Putamen (tissue), 1 donor: ENCODE data around the gene POLA2.

Experiments
- DNase-seq: peaks from one replicate; pipeline ENCODE4 v3.0.0-alpha.2; 2016; ENCODE audit warnings: low spot score

The POLA2 gene

DNA sequence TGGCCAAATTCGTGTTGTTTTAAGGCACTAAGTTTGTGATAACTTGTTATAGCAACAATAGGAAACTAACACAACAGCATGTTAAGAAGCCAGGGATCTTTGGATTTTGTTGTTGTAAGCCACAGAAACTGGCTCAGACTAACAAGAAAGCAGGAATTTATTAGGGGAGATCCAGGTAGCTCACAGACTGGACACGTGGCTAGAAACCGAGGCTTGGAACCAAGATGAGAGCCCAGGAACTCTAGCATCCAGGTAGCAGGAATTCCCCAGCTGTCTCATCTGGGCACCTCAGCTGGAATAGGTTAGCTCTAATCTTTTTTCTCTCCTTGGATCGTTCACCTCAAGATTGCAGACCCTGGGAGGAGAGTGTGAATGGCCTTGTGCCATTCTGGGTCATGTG lies 24.9 kb downstream of the POLA2 start:
- DNase-seq, result no peak

DNA sequence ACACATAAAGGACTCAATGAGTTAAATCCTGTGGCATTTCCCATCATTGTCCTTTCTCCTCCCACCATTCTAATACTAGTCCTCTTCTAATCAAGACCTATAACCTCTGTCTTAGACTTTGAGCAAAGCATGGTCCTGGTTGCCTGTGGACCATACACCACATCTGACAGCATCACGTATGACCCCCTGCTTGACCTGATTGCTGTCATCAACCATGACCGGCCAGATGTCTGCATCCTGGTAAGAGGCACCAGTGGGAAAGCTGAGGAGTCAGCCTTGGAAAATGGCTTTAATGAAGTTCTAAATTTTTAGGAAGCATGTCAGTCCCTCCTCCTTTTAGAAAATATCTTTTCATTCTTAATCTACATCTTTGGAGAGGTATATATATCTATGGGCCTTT lies 25.8 kb downstream of the POLA2 start:
- no peak for DNase-seq

DNA sequence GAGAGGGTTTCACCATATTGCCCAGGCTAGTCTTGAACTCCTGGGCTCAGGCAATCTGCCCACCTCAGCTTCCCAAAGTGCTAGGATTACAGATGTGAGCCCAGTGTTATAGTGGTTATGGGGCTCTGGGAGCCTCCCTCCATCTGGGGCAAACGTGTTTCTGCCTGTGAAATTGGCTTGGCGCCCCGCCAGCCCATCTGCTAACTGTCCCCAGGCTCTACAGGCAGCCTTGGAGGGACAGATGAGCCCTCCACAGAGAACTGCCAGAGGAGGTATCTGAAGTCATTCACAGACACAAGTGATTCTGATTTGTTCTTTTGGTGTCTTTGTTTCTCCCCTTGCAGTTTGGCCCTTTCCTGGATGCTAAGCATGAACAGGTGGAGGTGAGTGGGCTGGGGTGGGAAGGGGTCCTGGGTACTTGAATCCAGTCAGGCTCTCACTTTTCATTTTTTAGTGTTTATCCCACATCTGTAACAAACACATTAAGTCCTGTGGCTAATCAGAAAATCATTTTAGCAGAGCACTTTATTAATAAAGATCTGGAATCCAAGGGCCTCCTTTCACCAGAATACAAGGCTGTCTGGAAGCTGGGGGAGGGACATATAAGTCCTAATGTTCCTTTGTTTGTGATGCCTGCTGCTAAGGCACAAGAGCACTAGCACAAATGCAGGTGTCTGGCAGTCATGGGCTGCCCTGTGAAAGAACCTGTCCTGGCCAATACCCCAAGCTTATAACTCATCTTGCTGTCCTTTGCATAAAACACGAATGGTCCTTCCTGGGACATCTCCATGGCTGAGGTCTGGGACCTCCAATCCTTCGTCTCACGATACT lies 27.2 kb downstream of the POLA2 start:
- DNase-seq, result peak; percentile 47

DNA sequence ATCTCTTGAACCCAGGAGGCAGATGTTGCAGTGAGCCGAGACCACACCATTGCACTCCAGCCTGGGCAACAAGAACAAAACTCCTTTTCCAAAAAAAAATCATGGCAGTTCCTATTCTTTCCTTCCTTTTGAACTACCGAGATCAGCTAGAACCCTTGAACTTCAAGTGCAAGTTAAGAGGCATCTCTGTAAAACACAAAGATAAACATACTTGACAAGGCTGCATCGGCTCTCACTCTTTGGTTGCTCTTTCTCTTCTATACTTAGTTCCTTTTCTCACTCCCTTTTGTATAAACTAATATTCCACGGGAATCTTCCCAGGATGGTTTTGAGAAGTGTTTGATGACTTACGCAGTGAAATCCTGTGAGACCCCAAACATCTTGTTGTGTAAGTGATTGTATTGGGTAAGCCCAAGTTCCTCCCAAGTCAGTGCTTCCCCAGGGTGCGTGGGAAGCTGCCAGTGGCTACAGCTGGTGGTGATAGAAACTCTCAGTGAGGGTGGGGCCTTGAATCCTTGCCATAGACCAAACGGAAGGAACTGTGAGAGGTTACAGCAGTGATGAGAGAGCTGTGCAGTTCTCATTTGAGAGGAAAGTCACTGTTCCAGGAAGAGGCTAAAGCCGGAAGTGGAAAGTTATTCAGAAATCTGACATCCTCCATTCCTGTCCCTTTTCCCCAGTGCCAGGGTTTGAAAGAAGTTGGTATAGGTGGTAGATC lies 28.8 kb downstream of the POLA2 start:
- peak; percentile 90 for DNase-seq

DNA sequence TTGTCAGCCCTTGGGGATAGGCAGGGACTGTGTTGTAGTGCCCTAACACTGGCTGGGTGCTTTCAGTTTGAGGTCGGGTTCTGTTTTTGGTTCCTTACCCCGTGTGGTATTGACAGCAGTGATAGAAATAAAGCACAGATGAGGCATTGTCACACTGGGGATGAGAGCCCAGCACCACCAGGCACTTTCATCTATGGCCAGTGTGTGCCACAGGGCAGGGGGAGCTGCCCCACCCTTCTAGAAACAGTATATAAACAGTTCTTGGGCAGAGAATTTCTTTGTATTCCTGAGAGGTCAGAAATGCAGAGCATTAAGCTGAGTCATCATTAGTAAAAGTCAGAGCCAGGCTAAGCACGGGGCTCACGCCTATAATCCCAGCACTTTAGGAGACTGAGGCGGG lies 29.9 kb downstream of the POLA2 start:
- peak; percentile 92 for DNase-seq

DNA sequence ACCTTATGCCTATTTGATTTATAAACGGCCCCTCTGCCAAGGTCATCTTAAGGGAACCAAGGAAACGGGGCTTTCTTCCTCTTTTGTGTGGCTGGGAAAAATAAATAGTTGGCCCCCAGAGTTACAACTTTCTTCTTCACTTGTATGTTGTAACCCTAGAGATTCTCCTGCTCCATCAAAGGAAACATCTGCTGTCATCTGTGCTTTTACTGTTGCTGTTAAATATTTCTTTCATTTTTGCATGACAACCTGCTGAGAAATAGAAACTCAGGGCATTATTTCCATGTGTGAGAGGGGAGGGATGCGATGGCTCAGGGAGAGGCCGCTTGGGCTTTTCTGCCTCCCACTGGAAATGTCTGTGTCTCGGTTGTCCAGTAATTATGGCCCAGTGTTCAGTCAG lies 31.1 kb downstream of the POLA2 start:
- DNase-seq, result no peak

DNA sequence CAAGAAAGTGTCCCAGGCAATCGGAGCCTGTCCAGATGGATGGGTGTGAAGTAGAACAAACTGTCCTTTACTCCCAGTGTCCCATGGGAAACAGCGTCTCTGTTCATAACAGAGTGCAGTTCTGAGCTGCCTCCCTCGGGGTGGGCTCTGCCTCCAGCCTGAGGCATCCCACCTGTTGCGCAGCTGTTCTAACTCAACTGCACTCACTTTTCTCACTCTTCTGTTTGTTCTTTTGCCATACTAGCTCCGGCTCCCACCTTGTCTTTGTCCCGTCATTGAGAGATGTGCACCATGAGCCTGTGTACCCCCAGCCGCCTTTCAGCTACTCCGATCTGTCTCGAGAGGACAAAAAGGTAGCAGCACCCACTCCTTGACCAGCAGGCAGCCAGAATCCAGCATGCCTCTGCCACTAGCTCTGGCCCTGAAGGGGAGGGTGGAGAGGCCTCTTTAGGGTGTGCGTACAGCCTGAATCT lies 32.2 kb downstream of the POLA2 start:
- no peak for DNase-seq

DNA sequence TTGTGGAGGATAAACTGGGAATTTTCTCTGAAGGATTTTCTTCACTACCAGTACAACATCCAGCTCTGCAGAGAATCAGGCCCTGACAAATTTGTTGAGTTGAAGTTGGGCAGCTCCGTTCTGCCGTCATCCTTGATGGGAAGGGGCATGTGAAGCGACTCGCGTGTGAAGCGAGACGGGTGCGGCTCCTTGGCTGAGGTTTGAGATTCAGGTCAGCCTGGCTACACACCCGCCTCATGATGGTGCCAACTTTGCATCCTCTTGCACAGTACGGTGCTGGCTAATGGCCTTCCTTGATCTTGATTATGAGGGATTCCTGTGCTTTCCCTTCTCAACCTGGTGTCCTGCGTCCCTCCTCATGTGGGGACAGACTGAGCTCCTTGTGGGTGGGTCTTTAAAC lies 33.2 kb downstream of the POLA2 start:
- DNase-seq, result no peak

DNA sequence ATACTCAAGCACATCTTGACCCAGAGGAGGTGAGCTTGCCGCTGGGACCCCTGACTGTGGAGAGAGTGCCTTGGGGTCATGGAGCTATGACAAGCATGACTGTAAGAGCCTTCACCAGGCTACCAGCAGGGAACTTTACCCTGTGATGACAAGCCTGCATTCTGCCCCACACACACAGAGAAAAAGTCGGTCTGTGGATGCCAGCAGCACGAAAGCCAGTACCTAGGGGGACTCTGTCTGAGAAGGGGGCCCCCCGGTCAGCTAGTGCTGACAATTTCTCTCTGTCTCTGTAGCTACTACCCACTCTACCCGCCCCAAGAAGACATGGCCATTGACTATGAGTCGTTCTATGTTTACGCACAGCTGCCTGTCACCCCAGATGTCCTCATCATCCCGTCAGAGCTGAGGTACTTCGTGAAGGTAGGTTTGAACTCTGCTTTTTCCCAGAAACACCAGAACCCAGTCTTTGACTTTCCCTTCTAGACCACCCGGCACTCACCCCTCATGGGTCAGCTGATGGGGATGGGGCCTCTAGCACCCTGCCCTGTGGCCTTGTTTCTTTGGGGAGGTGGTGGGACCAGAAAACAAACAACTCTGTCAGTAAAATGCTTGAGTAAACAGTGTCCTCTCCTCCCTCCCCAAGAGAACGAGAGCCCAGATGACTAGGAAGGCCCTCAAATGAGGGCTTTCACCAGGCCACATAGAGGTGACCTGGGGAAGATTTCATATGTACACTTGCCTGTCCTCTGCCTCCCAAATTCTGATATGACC lies 34.0 kb downstream of the POLA2 start:
- no peak for DNase-seq

DNA sequence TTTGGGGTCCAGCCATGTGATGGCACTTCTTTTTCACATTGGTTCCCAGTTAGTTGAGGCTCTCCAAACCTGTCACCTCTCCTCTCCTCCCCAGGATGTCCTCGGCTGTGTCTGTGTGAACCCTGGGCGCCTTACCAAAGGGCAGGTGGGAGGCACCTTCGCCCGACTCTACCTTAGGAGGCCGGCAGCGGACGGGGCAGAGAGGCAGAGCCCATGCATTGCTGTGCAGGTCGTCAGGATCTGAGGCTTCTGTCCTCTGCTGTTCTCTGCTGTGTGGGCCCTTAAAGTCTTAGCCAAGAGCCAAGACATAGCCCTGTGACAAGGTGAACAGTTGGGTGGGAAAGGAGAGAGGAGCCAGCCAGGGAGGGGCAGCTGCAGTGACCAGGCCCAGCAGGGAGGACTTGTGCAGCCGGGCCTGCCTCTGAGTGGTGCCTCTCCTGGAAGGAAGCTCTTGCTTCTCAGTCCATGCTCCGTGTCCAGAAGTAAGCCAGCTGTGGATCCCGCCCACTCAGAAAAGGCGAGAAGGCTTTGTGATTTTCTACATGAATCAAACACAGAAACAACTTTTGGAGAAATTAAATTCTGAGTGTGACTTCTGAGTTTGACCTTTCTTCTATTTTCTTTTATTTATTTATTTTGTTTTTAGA lies 35.4 kb downstream of the POLA2 start:
- DNase-seq, result no peak

DNA sequence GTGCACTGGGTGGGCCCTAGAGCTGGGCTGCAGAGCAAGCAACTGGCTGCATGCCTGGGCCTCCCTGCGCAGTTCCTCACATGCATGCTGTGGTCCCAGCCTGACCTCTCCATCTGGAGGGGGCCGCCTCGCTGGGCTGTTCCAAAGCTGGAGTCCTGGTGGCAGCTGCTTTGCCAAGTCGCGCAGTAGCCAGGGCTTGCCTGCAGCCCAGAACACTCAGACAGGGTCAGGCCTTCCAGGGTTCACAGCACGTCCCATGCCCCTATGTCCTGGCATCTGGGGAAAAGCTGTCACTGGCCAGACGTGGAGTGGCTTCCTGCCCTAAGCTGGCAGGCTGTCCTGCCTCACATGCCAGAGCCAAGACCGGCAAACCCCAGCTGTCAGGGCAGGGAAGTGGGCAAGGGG lies 36.4 kb downstream of the POLA2 start:
- peak; percentile 63 for DNase-seq

DNA sequence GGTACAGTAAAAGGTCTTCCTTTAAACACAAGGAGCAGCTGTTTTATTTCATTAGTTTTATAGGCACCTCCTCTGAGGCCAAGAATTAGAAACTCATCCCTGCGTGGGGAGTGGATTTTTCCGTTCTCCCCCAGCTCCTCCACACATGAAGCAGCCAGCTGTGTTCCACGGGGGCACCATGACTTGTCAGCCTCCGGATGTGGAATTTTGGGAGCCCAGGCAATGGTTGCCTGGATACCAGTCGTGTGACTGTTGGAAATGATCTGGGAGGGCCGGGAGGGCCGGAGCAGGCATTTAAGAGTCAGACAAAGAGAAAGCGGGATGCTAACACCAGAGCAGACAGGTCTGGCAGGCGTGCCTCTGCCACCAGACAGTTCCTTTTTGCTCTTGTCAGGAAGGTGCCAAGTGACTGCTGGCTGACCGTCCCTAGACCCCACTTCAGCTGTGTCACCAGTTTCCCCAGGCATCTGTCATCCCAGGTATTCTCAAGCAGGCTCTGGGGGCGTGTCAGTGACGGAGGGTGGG lies 37.0 kb downstream of the POLA2 start:
- DNase-seq, result peak; percentile 84

DNA sequence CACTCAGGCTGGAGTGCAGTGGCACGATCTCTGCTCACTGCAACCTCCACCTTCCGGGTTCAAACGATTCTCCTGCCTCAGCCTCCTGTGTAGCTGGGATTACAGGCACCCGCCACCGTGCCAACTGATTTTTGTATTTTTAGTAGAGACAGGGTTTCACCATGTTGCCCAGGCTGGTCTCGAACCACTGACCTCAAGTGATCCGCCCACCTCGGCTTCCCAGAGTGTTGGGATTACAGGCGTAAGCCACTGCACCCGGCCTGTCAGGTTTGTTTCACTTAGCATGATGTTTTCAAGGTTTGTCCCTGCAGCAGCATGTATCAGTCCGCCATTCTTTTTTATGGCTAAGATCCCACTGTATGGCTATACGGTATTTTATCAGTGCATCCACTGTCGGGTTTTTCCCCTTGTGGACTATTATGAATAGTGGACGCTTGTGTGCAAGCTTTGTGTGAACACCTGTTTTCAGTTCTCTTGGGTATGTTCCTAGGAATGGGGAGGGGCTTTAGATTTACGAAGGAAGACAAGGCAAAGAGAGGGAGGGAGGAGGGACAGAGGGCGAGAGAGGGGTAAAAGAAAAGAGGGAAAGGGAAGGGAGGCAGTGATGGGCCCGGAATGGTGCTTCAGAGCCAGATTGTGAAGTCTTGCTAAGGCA lies 39.0 kb downstream of the POLA2 start:
- DNase-seq, result no peak

DNA sequence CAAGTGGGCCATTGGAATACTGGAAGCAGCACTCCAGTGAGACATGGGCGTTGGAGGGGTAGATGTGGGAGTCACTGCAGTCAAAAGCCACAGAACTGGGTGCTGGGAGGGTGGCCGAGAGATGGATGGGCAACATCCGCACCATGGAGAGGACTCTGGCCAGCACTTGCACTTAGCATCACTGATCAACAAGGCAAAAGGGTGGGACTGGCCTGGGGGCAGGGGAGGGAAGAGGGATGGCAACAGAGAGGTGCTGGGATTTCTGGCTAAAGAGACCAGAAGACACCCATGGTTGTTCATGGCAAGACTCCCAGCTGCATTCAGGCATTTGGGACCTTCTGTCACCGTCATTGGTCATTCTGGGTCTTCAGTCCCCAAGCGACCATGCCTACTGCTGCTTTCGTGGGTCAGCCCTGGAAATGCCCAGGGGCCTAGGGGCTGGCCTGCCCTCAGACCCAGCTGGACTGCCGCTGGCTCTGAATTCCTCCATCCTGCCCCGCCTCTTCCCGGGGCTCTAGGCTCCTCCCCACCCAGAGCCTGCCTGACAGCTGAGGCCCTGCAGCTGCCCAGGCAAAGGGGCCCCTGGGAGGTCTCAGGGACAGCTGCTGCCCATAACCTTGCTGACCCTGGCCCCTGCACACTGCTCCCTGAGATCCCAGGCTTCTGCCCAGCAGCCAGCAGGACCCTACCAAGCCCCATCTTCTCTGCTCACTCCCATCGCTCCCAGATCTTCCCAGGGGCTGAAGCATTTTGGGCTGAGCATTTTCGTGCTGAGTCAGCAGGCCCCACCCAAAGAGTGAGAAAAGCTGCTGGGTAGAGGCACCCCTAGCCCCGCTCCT lies 39.9 kb downstream of the POLA2 start:
- DNase-seq, result peak; percentile 49

DNA sequence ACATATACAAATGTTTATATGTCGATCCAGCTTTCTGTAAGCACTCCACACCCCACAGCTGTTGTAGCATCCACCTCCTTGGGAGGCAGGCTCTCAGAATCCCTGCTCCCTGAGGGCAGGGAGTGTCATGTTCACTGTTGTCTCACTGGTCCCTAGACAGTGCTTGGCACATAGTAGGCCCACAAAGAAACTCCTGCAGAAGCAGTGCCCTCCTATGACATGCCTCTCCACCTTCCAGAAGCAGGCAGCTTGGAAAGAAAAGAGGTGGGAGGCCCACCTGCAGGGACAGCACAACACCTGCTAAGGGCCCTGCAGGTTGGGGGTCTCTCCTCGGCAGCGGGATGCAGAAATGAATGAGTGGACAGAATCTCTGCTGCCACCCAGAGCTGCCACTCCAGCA lies 41.8 kb downstream of the POLA2 start:
- no peak for DNase-seq

DNA sequence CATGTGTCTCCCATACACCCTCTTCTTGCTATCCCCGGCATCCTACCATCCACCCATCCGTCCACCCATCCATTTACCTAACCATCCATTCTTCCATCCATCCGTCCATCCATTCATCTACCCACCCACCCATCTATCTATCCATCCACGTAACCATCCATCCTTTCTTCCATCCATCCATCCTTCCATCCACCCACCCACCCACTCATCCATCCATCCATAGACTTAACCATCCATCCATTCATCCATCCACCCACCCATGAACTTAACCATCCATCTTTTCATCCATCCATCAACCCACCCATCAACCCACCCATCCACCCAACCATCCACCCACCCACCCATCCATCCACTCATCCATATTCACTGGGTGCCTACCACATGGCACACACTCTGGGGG lies 42.3 kb downstream of the POLA2 start:
- no peak for DNase-seq

DNA sequence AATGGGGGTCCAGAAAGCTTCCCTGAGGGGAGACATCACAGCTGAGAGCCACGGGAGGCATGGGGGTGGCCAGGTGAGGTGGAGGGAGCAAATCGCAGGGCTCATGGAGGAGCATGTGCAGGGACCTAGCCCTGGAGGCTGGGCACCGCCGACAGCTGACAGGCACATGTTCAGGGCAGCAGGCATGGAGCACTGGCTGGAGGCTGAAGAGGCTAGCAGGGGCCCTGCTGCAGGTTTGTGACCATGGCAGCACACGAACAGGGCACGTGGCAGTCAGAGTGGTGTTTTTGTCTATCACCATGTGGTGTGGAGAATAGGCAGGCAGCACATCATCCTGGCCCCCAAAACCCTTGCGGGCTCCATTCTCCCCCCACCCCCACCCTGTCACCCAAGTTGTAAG lies 42.9 kb downstream of the POLA2 start:
- DNase-seq, result no peak

DNA sequence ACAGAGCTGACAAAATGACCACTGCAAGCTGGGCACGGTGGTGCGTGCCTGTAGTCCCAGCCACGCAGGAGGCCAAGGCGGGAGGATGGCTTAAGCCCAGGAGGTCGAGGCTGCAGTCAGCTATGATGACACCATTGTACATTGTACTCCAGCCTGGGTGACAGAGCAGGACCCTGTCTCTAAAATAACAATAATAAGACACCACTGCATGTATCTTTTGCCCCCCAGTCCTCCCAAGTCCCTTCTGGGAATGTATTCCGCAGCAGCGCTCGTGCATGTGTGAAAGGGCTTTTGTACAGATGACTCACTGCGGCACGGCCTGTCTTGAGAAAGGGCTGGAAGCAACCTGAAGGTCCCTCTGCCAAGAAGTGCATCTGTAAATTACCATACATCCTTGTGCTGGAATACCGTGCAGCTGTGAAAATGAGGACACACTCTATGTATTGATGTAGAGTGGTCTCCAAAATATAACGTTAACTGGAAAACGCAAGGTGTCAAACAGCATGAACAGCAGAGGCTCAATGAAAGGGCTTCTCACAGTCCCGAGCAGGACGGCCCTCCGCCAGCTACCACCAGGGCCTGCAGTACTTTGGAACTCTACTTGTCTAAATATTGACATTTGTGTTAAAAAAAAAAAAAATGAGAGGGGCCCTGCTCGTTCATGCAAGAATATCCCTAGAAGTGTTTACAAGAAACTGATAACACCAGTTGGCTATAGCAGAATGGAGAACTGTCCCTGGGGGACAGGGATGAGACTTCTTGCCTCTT lies 43.9 kb downstream of the POLA2 start:
- DNase-seq, result no peak
